Anterior cingulate cortex (tissue), 58 donors: ENCODE results near the gene KCTD17.
"Not testable (repeated sequence)": the region's sequence is repeated elsewhere in the genome, so short reads cannot be mapped to it uniquely, and the experiment has no call there.

Experiments
- DNase-seq, 58 donors: peaks; one replicate each; lab custom pipeline; 2025; lab: John Stamatoyannopoulos, UW

Gene KCTD17

DNA sequence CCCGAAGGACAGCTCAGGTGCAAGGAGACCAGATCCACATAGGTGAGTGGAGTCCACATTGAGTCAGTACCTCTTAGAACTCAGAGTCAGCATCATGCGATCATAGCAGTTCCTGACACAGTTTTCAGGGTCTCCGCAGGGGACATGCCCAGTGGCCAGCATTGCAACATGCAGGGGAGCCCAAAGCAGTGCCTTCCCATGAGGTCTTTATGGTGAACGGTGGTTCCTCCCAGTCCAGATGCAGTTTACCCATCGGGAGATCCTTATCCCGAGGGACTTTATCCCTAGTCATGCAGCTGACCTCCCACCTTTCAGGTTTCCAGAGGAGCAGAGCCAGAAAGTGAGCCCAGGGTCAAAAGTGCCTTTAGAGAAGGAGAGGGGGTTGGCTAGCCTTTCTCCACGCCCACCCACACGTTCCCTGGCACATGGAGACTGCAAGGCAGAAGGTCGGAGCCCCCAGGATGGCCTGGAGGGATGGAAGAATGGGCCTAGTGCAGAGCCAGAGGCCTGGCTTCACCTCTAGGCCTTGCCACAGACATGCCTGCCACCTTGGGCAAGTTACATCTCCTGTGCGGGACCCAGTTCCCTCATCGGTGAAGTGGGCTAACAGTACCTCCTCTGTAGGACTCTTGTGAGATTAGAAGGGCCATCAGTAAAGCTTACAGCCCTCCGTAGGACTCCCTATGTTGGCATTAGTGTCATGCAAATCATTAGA is 6.4 kb downstream of the KCTD17 start:
- no peak for DNase-seq

- no peak for DNase-seq
These were observed 7.6 kb downstream of the KCTD17 start for GRCh38 chr22:37058917-37059701.

DNA sequence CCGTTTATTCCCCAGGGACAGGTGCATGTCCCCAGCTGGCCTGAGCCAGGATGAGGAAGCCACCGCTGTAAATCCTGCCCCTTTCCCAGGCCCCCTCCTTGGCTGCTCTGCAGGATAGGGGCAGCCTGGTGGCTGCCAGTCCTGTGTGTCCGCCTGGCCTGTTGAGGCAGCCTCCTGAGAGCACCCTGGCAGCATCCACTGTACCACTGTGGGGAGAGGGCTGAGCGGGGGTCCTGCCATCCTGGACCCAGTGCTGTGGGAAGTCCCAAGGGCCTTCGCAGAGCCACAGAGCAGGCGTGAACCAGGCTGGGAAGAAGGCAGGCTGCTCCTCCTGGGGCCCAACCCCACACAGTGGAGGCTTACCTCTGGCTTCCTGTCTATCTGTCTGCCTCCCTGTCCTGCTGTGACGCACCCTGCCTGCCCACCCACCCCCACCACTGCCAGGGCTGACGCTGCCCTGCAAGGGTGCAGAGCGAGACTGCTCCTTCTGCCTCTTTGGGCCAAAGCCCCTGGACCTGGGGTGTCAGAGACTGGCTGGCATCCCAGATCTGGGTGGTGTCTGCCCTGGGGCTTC is 8.4 kb downstream of the KCTD17 start:
- DNase-seq: no peak

DNA sequence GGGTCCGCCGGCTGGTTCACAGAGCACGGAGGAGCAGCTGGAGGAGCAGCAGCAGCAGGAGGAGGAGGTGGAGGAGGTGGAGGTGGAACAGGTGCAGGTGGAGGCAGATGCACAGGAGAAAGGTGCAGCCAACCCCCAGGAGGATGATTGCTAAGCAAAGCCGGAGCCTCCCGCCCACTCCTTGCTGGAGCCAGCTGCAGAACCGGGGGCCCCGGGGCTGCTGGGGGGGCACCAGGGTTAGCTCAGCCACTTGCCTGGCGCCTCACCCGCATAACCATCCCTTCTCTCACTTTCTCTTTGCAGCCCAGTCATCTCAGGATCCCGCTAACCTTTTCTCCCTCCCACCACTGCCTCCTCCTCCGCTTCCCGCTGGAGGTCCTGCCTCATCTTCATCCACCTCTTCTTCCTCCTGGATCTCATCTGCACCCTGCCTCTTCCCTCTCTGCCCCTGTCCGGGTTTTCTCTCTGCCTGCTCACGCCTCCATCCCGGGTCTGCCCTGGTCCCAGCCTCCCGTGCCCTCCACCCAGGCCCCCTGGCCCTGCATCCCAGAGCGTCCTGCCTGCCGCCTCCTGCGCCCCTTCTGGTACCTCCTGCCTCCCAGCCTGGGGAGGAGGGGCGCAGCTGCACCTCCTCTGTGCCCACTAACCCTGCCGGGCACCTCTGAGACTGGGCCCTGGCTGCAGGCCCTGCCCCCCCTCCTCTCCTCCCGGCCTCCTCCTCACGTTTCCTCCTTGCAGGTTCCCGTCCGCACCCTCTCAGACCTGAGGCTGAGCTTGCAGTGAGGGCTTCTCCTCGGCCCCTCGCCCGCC is 9.5 kb downstream of the KCTD17 start:
- DNase-seq: peak in 1 of 58 donors; percentile 63

DNA sequence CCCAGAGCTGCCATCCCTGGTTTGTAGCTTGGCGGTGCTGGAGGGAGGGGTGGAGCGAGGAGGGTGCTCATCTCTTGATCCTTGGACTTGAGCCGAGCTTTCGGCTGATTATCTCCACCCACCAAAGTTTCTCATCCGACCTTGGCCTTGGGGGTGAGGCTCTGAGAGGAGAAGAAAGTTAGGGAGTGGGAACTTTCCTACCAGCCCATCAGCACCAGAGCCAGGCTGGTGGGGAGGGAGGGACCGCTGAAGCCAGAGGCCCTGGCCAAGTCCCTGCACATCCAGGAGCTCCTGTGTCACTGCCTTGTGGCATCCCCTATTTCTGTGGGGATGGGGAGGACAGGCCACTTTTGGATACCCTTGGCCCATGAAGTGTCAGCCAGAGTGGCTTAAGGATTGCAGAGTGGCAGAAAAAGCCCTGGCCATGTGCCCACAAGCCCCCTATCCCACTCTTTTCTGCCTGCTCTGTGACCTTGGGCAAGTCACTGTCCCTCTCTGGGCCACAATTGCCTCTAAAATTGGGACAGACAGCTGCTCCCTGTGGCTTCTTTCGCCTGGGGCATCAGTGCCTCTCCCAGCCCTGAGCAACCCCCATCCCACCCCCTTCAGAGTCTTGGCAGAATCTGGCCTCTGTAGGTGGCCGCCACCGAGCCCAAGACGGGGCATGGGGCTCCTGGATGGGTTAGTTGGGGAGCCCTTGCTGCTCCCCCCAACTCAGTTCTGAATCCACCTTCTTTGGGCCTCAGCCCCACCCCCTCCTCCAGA is 10.3 kb downstream of the KCTD17 start:
- DNase-seq: no peak

GRCh38 chr22:37062376-37062675 is 10.8 kb downstream of the KCTD17 start:
- peak in 1 of 58 donors; percentile 35 for DNase-seq

GRCh38 chr22:37062702-37063381 is 11.3 kb downstream of the KCTD17 start:
- no peak for DNase-seq

DNA sequence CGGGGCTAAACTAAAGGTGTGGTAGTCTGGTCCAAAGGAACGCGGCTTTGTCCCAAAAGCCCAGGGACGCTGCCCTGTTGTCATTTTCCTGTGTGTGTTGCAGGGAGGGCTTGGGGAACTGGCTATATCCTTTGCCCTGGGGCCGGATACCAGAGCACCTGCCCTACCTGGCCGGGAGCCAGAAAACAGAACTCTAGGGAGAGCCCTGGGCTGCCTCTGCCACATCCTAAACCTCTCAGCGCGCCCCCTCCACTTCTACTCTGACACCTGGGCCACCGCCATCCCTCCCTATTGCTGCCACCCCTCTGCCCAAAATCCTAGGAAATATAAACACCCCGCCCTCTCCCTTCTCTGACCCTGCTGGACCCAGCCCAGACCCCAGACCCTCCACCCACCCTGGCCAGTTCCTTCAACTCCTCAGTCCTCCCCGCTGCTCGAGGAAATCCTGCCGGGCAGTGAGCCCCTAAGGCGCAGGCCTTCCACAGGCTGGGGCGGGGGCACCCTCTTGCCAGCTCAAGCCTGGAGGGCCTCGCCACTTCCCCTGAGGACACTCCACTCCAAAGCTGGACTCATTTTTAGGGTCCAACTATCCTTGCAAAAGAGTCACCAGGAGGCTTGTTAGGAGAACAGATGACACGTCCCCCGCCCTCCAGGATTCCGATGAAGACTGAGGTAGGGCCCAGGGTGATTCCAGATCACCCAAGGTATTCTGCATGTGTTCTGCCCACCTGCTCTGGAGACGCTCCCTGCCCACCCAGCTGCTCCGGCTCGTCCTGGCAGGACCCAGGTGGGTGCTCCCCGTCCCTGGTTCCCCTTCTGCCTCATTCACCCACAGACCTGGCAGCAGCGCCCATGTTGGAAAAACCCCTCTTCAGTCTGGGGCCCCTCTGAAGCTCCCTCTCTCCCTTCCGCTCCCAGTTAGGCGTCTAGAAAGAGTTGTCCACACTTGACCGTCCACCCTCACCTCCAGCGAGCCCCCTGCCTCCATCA is 12.2 kb downstream of the KCTD17 start:
- DNase-seq: no peak

GRCh38 chr22:37064553-37064952 is 13.0 kb downstream of the KCTD17 start:
- DNase-seq: no peak

GRCh38 chr22:37065180-37065579 is 13.6 kb downstream of the KCTD17 start:
- no peak for DNase-seq

DNA sequence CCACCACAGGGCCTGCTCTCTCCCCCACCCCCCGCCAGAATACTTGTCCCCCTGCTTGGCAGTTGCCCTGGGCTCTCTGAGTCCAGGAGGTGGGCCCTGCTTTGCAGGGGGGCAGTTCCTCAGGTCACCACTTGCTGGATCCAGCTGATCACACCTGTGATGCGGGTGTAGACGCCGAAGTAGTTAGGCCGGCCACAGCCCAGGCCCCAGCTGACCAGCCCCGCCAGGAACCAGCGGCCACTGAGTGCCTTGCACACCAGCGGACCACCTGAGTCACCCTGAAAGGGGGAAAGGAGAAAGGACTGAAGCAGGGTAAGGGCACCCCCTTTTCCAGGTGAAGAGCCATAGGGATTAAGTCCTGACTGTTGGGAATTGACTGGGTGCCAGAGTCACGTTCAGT is 14.4 kb downstream of the KCTD17 start:
- DNase-seq: no peak

- no peak for DNase-seq
These were observed 15.9 kb downstream of the KCTD17 start for GRCh38 chr22:37067428-37067827.

GRCh38 chr22:37068859-37069258 is 17.3 kb downstream of the KCTD17 start:
- DNase-seq: no peak

- peak in 1 of 58 donors; percentile 33 for DNase-seq
These were observed 17.8 kb downstream of the KCTD17 start for GRCh38 chr22:37069319-37069718.

- no peak for DNase-seq
These were observed 18.2 kb downstream of the KCTD17 start for GRCh38 chr22:37069719-37070118.

DNA sequence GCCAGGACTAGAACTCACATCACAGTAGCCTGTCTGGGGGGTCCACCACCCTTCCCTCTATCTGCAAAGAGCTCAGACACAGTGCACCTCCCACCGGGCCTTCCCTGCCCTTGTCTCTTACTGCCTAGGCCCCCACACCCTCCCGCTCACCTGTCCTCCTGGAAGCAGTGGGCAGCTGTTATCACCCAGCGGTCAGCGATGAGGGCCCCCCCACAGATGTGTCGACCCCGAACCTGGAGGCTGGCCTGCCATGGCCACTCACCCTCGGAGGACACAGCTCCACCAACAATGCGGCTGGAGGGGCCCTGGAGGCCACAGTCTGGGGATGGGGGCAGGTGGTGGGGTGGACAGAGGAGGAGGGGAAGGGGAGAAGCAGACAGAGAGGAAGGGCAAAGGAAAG is 18.8 kb downstream of the KCTD17 start:
- no peak for DNase-seq

- no peak for DNase-seq
These were observed 19.2 kb downstream of the KCTD17 start for GRCh38 chr22:37070744-37071143.

DNA sequence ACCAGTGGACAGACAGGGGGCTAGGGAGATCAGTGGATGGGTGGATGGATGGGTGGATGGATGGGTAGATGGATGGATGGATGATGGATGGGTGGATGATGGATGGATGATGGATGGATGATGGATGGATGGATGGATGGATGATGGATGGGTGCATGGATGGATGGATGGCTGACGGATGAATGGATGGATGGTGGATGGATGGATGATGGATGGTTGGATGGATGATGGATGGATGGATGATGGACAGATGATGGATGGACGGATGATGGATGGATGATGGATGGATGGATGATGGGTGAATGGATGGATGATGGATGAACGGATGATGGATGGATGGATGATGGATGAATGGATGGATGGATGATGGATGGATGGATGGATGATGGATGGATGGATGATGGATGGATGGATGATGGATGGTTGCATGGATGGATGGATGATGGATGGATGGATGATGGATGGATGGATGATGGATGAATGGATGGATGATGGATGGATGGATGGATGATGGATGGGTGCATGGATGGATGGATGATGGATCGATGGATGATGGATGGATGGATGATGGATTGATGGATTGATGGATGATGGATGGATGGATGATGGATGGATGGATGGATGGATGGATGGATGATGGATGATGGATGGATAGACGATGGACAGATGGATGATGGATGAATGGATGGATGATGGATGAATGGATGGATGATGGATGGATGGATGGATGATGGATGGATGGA is 20.5 kb downstream of the KCTD17 start:
- not testable (repeated sequence) for DNase-seq
